Activated naive CD4-positive, alpha-beta T cell treated with anti-CD3 and anti-CD28 coated beads, Interleukin-2, amount 50 U/mL, for 24 hours (primary cell): Measurements from ENCODE around the gene IGSF21.
"Not testable (repeated sequence)": the region's sequence is repeated elsewhere in the genome, so short reads cannot be mapped to it uniquely, and the experiment has no call there.

ENCODE experiments used
- H3K27ac Mint-ChIP-seq: one replicate; pipeline ENCODE4 v1.8.0; 2021; ENCODE audit warnings: mild to moderate bottlenecking, mixed read lengths
- H3K27me3 Mint-ChIP-seq: one replicate; pipeline ENCODE4 v1.8.0; 2021; ENCODE audit warnings: mixed read lengths
- H3K36me3 Mint-ChIP-seq: one replicate; pipeline ENCODE4 v1.8.0; 2021; ENCODE audit warnings: mixed read lengths
- H3K4me1 Mint-ChIP-seq: one replicate; pipeline ENCODE4 v1.8.0; 2021; ENCODE audit warnings: mixed read lengths
- H3K4me3 Mint-ChIP-seq: one replicate; pipeline ENCODE4 v1.8.0; 2021; ENCODE audit warnings: mild to moderate bottlenecking, mixed read lengths
- H3K9me3 Mint-ChIP-seq: one replicate; pipeline ENCODE4 v1.8.0; 2021; ENCODE audit warnings: mixed read lengths

IGSF21 gene

GRCh38 chr1:18351735-18352134 is 244.1 kb downstream of the IGSF21 start:
- Mint-ChIP-seq H3K4me3 (no peak overlapping the region), H3K27ac (no peak overlapping the region), H3K27me3 (peaks cover 15% of the 10 kb centered on the region), H3K4me1 (no peaks in the 10 kb centered on the region), H3K9me3 (no peaks in the 10 kb centered on the region), H3K36me3 (no peaks in the 10 kb centered on the region)

- no peak overlapping the region for H3K27ac Mint-ChIP-seq
- no peaks in the 10 kb centered on the region for H3K36me3 Mint-ChIP-seq
- H3K27me3 Mint-ChIP-seq: peaks cover 17% of the 10 kb centered on the region
- no peaks in the 10 kb centered on the region for H3K4me1 Mint-ChIP-seq
- no peaks in the 10 kb centered on the region for H3K9me3 Mint-ChIP-seq
- H3K4me3 Mint-ChIP-seq: no peak overlapping the region
Observed at GRCh38 chr1:18352636-18353265, 245.2 kb downstream of the IGSF21 start.

- Mint-ChIP-seq H3K27ac (no peak overlapping the region), H3K9me3 (no peaks in the 10 kb centered on the region), H3K4me1 (no peaks in the 10 kb centered on the region), H3K27me3 (peaks cover 18% of the 10 kb centered on the region), H3K4me3 (no peak overlapping the region), H3K36me3 (no peaks in the 10 kb centered on the region)
Observed at GRCh38 chr1:18353528-18353927, 245.9 kb downstream of the IGSF21 start.

- no peaks in the 10 kb centered on the region for H3K36me3 Mint-ChIP-seq
- H3K27ac Mint-ChIP-seq: no peak overlapping the region
- H3K4me3 Mint-ChIP-seq: no peak overlapping the region
- peaks cover 18% of the 10 kb centered on the region for H3K27me3 Mint-ChIP-seq
- no peaks in the 10 kb centered on the region for H3K9me3 Mint-ChIP-seq
- H3K4me1 Mint-ChIP-seq: no peaks in the 10 kb centered on the region
Observed at GRCh38 chr1:18353992-18354391, 246.4 kb downstream of the IGSF21 start.

GRCh38 chr1:18354612-18355011 is 247.0 kb downstream of the IGSF21 start:
- Mint-ChIP-seq H3K4me1 (no peaks in the 10 kb centered on the region), H3K36me3 (no peaks in the 10 kb centered on the region), H3K4me3 (no peak overlapping the region), H3K9me3 (no peaks in the 10 kb centered on the region), H3K27ac (no peak overlapping the region), H3K27me3 (peaks cover 18% of the 10 kb centered on the region)

GRCh38 chr1:18357622-18358230 is 250.1 kb downstream of the IGSF21 start:
- Mint-ChIP-seq H3K36me3 (no peaks in the 10 kb centered on the region), H3K9me3 (no peaks in the 10 kb centered on the region), H3K27ac (no peak overlapping the region), H3K27me3 (peaks cover 14% of the 10 kb centered on the region), H3K4me3 (no peak overlapping the region), H3K4me1 (no peaks in the 10 kb centered on the region)

GRCh38 chr1:18358600-18358999 is 251.0 kb downstream of the IGSF21 start:
- H3K36me3 Mint-ChIP-seq: no peaks in the 10 kb centered on the region
- no peak overlapping the region for H3K27ac Mint-ChIP-seq
- H3K4me1 Mint-ChIP-seq: no peaks in the 10 kb centered on the region
- H3K4me3 Mint-ChIP-seq: no peak overlapping the region
- H3K27me3 Mint-ChIP-seq: peaks cover 15% of the 10 kb centered on the region
- H3K9me3 Mint-ChIP-seq: no peaks in the 10 kb centered on the region

- no peak overlapping the region for H3K4me3 Mint-ChIP-seq
- no peaks in the 10 kb centered on the region for H3K9me3 Mint-ChIP-seq
- H3K27me3 Mint-ChIP-seq: peaks cover 12% of the 10 kb centered on the region
- no peaks in the 10 kb centered on the region for H3K36me3 Mint-ChIP-seq
- no peak overlapping the region for H3K27ac Mint-ChIP-seq
- H3K4me1 Mint-ChIP-seq: no peaks in the 10 kb centered on the region
Observed at GRCh38 chr1:18360251-18360650, 252.7 kb downstream of the IGSF21 start.

GRCh38 chr1:18362150-18362549 is 254.6 kb downstream of the IGSF21 start:
- H3K9me3 Mint-ChIP-seq: no peaks in the 10 kb centered on the region
- H3K4me3 Mint-ChIP-seq: no peak overlapping the region
- peaks cover 12% of the 10 kb centered on the region for H3K27me3 Mint-ChIP-seq
- no peak overlapping the region for H3K27ac Mint-ChIP-seq
- H3K36me3 Mint-ChIP-seq: no peaks in the 10 kb centered on the region
- H3K4me1 Mint-ChIP-seq: no peaks in the 10 kb centered on the region

GRCh38 chr1:18363436-18363835 is 255.8 kb downstream of the IGSF21 start:
- H3K36me3 Mint-ChIP-seq: no peaks in the 10 kb centered on the region
- no peak overlapping the region for H3K4me3 Mint-ChIP-seq
- no peak overlapping the region for H3K27ac Mint-ChIP-seq
- no peaks in the 10 kb centered on the region for H3K9me3 Mint-ChIP-seq
- H3K4me1 Mint-ChIP-seq: no peaks in the 10 kb centered on the region
- peaks cover 10% of the 10 kb centered on the region for H3K27me3 Mint-ChIP-seq

GRCh38 chr1:18365099-18365705 is 257.6 kb downstream of the IGSF21 start:
- H3K27me3 Mint-ChIP-seq: peaks cover 12% of the 10 kb centered on the region
- H3K36me3 Mint-ChIP-seq: no peaks in the 10 kb centered on the region
- no peaks in the 10 kb centered on the region for H3K9me3 Mint-ChIP-seq
- H3K4me3 Mint-ChIP-seq: no peak overlapping the region
- H3K27ac Mint-ChIP-seq: no peak overlapping the region
- no peaks in the 10 kb centered on the region for H3K4me1 Mint-ChIP-seq

GRCh38 chr1:18372505-18372904 is 264.9 kb downstream of the IGSF21 start:
- H3K9me3 Mint-ChIP-seq, H3K4me1 Mint-ChIP-seq, H3K36me3 Mint-ChIP-seq, H3K27ac Mint-ChIP-seq, H3K4me3 Mint-ChIP-seq: not testable (repeated sequence)
- H3K27me3 Mint-ChIP-seq: peaks cover 12% of the 10 kb centered on the region

GRCh38 chr1:18373151-18373550 is 265.6 kb downstream of the IGSF21 start:
- Mint-ChIP-seq H3K36me3 (no peaks in the 10 kb centered on the region), H3K4me3 (no peak overlapping the region), H3K4me1 (no peaks in the 10 kb centered on the region), H3K9me3 (peaks cover 7% of the 10 kb centered on the region), H3K27ac (no peak overlapping the region), H3K27me3 (peaks cover 12% of the 10 kb centered on the region)

GRCh38 chr1:18373882-18374493 is 266.4 kb downstream of the IGSF21 start:
- Mint-ChIP-seq H3K4me1 (no peaks in the 10 kb centered on the region), H3K9me3 (peaks cover 7% of the 10 kb centered on the region), H3K4me3 (no peak overlapping the region), H3K36me3 (no peaks in the 10 kb centered on the region), H3K27me3 (peaks cover 12% of the 10 kb centered on the region), H3K27ac (no peak overlapping the region)

GRCh38 chr1:18376661-18377060 is 269.1 kb downstream of the IGSF21 start:
- H3K9me3 Mint-ChIP-seq: peaks cover 12% of the 10 kb centered on the region
- H3K27me3 Mint-ChIP-seq: peaks cover 16% of the 10 kb centered on the region
- H3K36me3 Mint-ChIP-seq: no peaks in the 10 kb centered on the region
- no peak overlapping the region for H3K27ac Mint-ChIP-seq
- H3K4me1 Mint-ChIP-seq: no peaks in the 10 kb centered on the region
- H3K4me3 Mint-ChIP-seq: no peak overlapping the region

- Mint-ChIP-seq H3K27ac (no peak overlapping the region), H3K36me3 (no peaks in the 10 kb centered on the region), H3K9me3 (peaks cover 8% of the 10 kb centered on the region)
Observed at GRCh38 chr1:18380288-18380687, 272.7 kb downstream of the IGSF21 start.

More at GRCh38 chr1:18380288-18380687, 272.7 kb downstream of the IGSF21 start:
- Mint-ChIP-seq H3K27me3 (peaks cover 28% of the 10 kb centered on the region), H3K4me3 (no peak overlapping the region), H3K4me1 (no peaks in the 10 kb centered on the region)
